Mesenchymal stem cell (in vitro differentiated cells and primary cell): ENCODE measurements around the gene ZNF217.
"Not testable (repeated sequence)": the region's sequence is repeated elsewhere in the genome, so short reads cannot be mapped to it uniquely, and the experiment has no call there.

ENCODE experiments used
- DNase-seq: peaks from one replicate; pipeline ENCODE4 v3.0.0-alpha.2; 2013
- H2AFZ ChIP-seq: one replicate; pipeline ENCODE4 v1.6.1; 2013; ENCODE audit warnings: low read depth, mild to moderate bottlenecking, control low read depth, inconsistent platforms, low read length, moderate library complexity
- H2AK5ac ChIP-seq: 2 replicates; pipeline ENCODE4 v1.6.1; 2013; ENCODE audit warnings: low read length, moderate library complexity, mild to moderate bottlenecking, inconsistent platforms; ENCODE audit not compliant: severe bottlenecking
- H2BK120ac ChIP-seq: one replicate; pipeline ENCODE4 v1.6.1; 2013; ENCODE audit warnings: low read depth, mild to moderate bottlenecking, inconsistent platforms, low read length, moderate library complexity
- H2BK12ac ChIP-seq, 2 experiments: one replicate each; pipeline ENCODE4 v1.6.1; 2013; ENCODE audit warnings: inconsistent platforms in 2 of 2, low read length in 2 of 2, mild to moderate bottlenecking in 2 of 2, moderate library complexity in 2 of 2, control low read depth in 1 of 2
- H2BK15ac ChIP-seq: one replicate; pipeline ENCODE4 v1.6.1; 2013; ENCODE audit warnings: mild to moderate bottlenecking, low read depth, inconsistent platforms; ENCODE audit not compliant: poor library complexity, severe bottlenecking
- H2BK5ac ChIP-seq: 2 replicates; pipeline ENCODE4 v1.6.1; 2013; ENCODE audit warnings: low read depth, mild to moderate bottlenecking, low read length, control low read depth, inconsistent platforms; ENCODE audit not compliant: poor library complexity, severe bottlenecking
- H3K14ac ChIP-seq, 2 experiments: one replicate each; pipeline ENCODE4 v1.6.1; 2013; ENCODE audit warnings: inconsistent platforms in 2 of 2, low read length in 2 of 2, control low read depth in 1 of 2, mild to moderate bottlenecking in 1 of 2, moderate library complexity in 1 of 2
- H3K18ac ChIP-seq, 2 experiments: one replicate each; pipeline ENCODE4 v1.6.1; 2013; ENCODE audit warnings: inconsistent platforms in 2 of 2, low read length in 2 of 2, control low read depth in 1 of 2, low read depth in 1 of 2, mild to moderate bottlenecking in 1 of 2
- H3K23ac ChIP-seq, 2 experiments: one replicate each; pipeline ENCODE4 v1.6.1; 2013; ENCODE audit warnings: inconsistent platforms in 2 of 2, low read length in 2 of 2, mild to moderate bottlenecking in 2 of 2, moderate library complexity in 2 of 2, control low read depth in 1 of 2
- H3K27ac ChIP-seq: 2 replicates; pipeline ENCODE4 v1.5.1; 2013; ENCODE audit warnings: mild to moderate bottlenecking, moderate library complexity, low read length, control low read depth, inconsistent platforms; ENCODE audit not compliant: poor library complexity, severe bottlenecking
- H3K27me3 ChIP-seq, 2 experiments: 2 replicates each; pipeline versions ENCODE4 v1.6.1 to v1.7.0; 2013; ENCODE audit warnings: low read length in 2 of 2, mild to moderate bottlenecking in 2 of 2, moderate library complexity in 2 of 2, control low read depth in 1 of 2, inconsistent platforms in 1 of 2; ENCODE audit not compliant: control insufficient read depth in 1 of 2, insufficient read depth in 1 of 2
- H3K36me3 ChIP-seq, 2 experiments: 2 replicates each; pipeline versions ENCODE4 v1.6.1 to v1.7.0; 2013; ENCODE audit warnings: low read length in 2 of 2, control low read depth in 1 of 2, inconsistent platforms in 1 of 2, low read depth in 1 of 2, mild to moderate bottlenecking in 1 of 2; ENCODE audit not compliant: insufficient read depth in 2 of 2, control insufficient read depth in 1 of 2
- H3K4ac ChIP-seq, 2 experiments: one replicate each; pipeline ENCODE4 v1.6.1; 2013; ENCODE audit warnings: inconsistent platforms in 2 of 2, low read length in 2 of 2, mild to moderate bottlenecking in 2 of 2, moderate library complexity in 2 of 2, control low read depth in 1 of 2, low read depth in 1 of 2
- H3K4me1 ChIP-seq: 2 replicates; pipeline ENCODE4 v1.6.1; 2013; ENCODE audit warnings: low read depth, low read length, control low read depth; ENCODE audit not compliant: control insufficient read depth, insufficient read depth
- H3K4me2 ChIP-seq: 2 replicates; pipeline ENCODE4 v1.6.1; 2013; ENCODE audit warnings: low read length, mild to moderate bottlenecking, inconsistent platforms; ENCODE audit not compliant: poor library complexity, severe bottlenecking
- H3K4me3 ChIP-seq, 2 experiments: 2 replicates each; pipeline versions ENCODE4 v1.5.1 to v1.7.0; 2013; ENCODE audit warnings: low read length in 2 of 2, mild to moderate bottlenecking in 2 of 2, control low read depth in 1 of 2, low read depth in 1 of 2; ENCODE audit not compliant: insufficient read depth in 1 of 2
- H3K79me1 ChIP-seq: replicated peaks from 2 replicates; pipeline ENCODE4 v1.6.1; 2013; ENCODE audit warnings: mild to moderate bottlenecking, control low read depth, low read length, inconsistent platforms; ENCODE audit not compliant: poor library complexity, severe bottlenecking
- H3K9ac ChIP-seq: 2 replicates; pipeline ENCODE4 v1.7.0; 2013; ENCODE audit warnings: mild to moderate bottlenecking, low read length, moderate library complexity
- H3K9me3 ChIP-seq: 2 replicates; pipeline ENCODE4 v1.7.0; 2013; ENCODE audit warnings: mild to moderate bottlenecking, low read length; ENCODE audit not compliant: control insufficient read depth
- H4K8ac ChIP-seq: one replicate; pipeline ENCODE4 v1.6.1; 2013; ENCODE audit warnings: inconsistent platforms, mild to moderate bottlenecking, low read length, moderate library complexity
- H4K91ac ChIP-seq: one replicate; pipeline ENCODE4 v1.6.1; 2013; ENCODE audit warnings: mild to moderate bottlenecking, low read length, inconsistent platforms
- WGBS: methylation state at CpG from one replicate; pipeline ENCODE4 v1.1.7; 2013; ENCODE audit warnings: mixed read lengths; 5-methylcytosine and 5-hydroxymethylcytosine counted together

The ZNF217 gene

GRCh38 chr20:53535878-53536277 lies 57.8 kb downstream of the ZNF217 start:
- Histone ChIP-seq H2BK120ac (no peak overlapping the region), H3K27me3 (no peaks in the 10 kb centered on the region), H3K4me3 (no peak overlapping the region), H2AK5ac (no peak overlapping the region), H2AFZ (no peak overlapping the region), H3K14ac (no peak overlapping the region), H3K4me2 (no peak overlapping the region), H2BK12ac (no peak overlapping the region), H3K4ac (no peak overlapping the region), H3K18ac (no peak overlapping the region), H4K91ac (no peak overlapping the region), H3K9me3 (no peaks in the 10 kb centered on the region), H2BK5ac (no peak overlapping the region), H3K9ac (no peak overlapping the region), H2BK15ac (no peak overlapping the region), H3K27ac (no peak overlapping the region), H3K79me1 (no peaks in the 10 kb centered on the region), H4K8ac (no peak overlapping the region), H3K4me1 (no peaks in the 10 kb centered on the region), H3K23ac (no peak overlapping the region), H3K36me3 (no peaks in the 10 kb centered on the region)
- DNase-seq = no peak
- 84% methylated on average over 3 of the region's 4 CpGs for WGBS

- no peak overlapping the region for H2BK12ac ChIP-seq
- no peak overlapping the region for H3K27ac ChIP-seq
- DNase-seq = no peak
- no peak overlapping the region for H3K18ac ChIP-seq
- no peak overlapping the region for H2BK15ac ChIP-seq
- no peaks in the 10 kb centered on the region for H3K36me3 ChIP-seq
- H4K8ac ChIP-seq = no peak overlapping the region
- no peak overlapping the region for H2BK5ac ChIP-seq
- H4K91ac ChIP-seq = no peak overlapping the region
- no peak overlapping the region for H3K4me2 ChIP-seq
- H3K4me1 ChIP-seq = no peaks in the 10 kb centered on the region
- no peak overlapping the region for H2AFZ ChIP-seq
- H3K4ac ChIP-seq = no peak overlapping the region
- H2AK5ac ChIP-seq = no peak overlapping the region
- no peak overlapping the region for H3K9ac ChIP-seq
- no peaks in the 10 kb centered on the region for H3K9me3 ChIP-seq
- H3K79me1 ChIP-seq = no peaks in the 10 kb centered on the region
- no peak overlapping the region for H3K14ac ChIP-seq
- no peak overlapping the region for H3K23ac ChIP-seq
- H2BK120ac ChIP-seq = no peak overlapping the region
- 87% methylated on average over 5 of the region's 7 CpGs for WGBS
- H3K27me3 ChIP-seq = no peaks in the 10 kb centered on the region
- no peak overlapping the region for H3K4me3 ChIP-seq
These were observed 59.6 kb downstream of the ZNF217 start for GRCh38 chr20:53534037-53534436.

GRCh38 chr20:53533500-53533899 lies 60.1 kb downstream of the ZNF217 start:
- Histone ChIP-seq H3K36me3 (no peaks in the 10 kb centered on the region), H2AFZ (no peak overlapping the region), H3K9me3 (no peaks in the 10 kb centered on the region), H4K8ac (no peak overlapping the region), H3K27me3 (no peaks in the 10 kb centered on the region), H2BK12ac (no peak overlapping the region), H3K23ac (no peak overlapping the region), H2BK120ac (no peak overlapping the region), H3K79me1 (no peaks in the 10 kb centered on the region), H3K9ac (no peak overlapping the region), H3K4ac (no peak overlapping the region), H3K14ac (no peak overlapping the region), H2AK5ac (no peak overlapping the region), H3K4me3 (no peak overlapping the region), H2BK5ac (no peak overlapping the region), H4K91ac (no peak overlapping the region), H3K4me2 (no peak overlapping the region), H3K4me1 (no peaks in the 10 kb centered on the region), H2BK15ac (no peak overlapping the region), H3K27ac (no peak overlapping the region), H3K18ac (no peak overlapping the region)
- no peak for DNase-seq
- 89% methylated on average over 1 of the region's 1 CpG for WGBS

- H2AFZ ChIP-seq, H3K79me1 ChIP-seq, H3K27ac ChIP-seq, H3K36me3 ChIP-seq, H2BK120ac ChIP-seq, H3K4me1 ChIP-seq, H3K23ac ChIP-seq, DNase-seq, H3K14ac ChIP-seq, H3K4me3 ChIP-seq, H2BK12ac ChIP-seq, H3K27me3 ChIP-seq, H2BK5ac ChIP-seq, H4K8ac ChIP-seq, H4K91ac ChIP-seq, H3K4me2 ChIP-seq, H3K18ac ChIP-seq, H2BK15ac ChIP-seq, H2AK5ac ChIP-seq, H3K9ac ChIP-seq, H3K9me3 ChIP-seq, H3K4ac ChIP-seq: not testable (repeated sequence)
- 85% methylated on average over 6 of the region's 6 CpGs for WGBS
These were observed 60.9 kb downstream of the ZNF217 start for GRCh38 chr20:53532654-53533312.
